ENCODE measurements around the gene SPEF2.

GRCh38 chr5:35735718-35736117, 118.1 kb downstream of the SPEF2 start:
- TF ChIP-seq TOX (CRISPR knock-in tag; IDR thresholded peaks at IDR 0.05; ENCODE audit: borderline replicate concordance) (no peak), CREB5 (CRISPR knock-in tag; IDR thresholded peaks at IDR 0.05; ENCODE audit: low read depth) (no peak), ZNF8 (CRISPR knock-in tag; IDR thresholded peaks at IDR 0.05) (no peak), ARNTL (CRISPR knock-in tag; IDR thresholded peaks at IDR 0.05; ENCODE audit: borderline replicate concordance, low read depth) (no peak), TSHZ2 (CRISPR knock-in tag; IDR thresholded peaks at IDR 0.05) (no peak), ZC3H10 (CRISPR knock-in tag; IDR thresholded peaks at IDR 0.05) (no peak), ZFP30 (CRISPR knock-in tag; IDR thresholded peaks at IDR 0.05) (no peak)
- TF ChIP-seq, protein P1, sequence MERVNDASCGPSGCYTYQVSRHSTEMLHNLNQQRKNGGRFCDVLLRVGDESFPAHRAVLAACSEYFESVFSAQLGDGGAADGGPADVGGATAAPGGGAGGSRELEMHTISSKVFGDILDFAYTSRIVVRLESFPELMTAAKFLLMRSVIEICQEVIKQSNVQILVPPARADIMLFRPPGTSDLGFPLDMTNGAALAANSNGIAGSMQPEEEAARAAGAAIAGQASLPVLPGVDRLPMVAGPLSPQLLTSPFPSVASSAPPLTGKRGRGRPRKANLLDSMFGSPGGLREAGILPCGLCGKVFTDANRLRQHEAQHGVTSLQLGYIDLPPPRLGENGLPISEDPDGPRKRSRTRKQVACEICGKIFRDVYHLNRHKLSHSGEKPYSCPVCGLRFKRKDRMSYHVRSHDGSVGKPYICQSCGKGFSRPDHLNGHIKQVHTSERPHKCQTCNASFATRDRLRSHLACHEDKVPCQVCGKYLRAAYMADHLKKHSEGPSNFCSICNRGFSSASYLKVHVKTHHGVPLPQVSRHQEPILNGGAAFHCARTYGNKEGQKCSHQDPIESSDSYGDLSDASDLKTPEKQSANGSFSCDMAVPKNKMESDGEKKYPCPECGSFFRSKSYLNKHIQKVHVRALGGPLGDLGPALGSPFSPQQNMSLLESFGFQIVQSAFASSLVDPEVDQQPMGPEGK (CRISPR knock-in tag; IDR thresholded peaks at IDR 0.05; ENCODE audit: borderline replicate concordance), result no peak
